Renal cortical epithelial cell (primary cell): ENCODE results near the gene IMPG2. TPM values are rescaled to one million over a fixed set of nuclear protein-coding genes. Genes with fewer than 3 reads are reported as not detected.

ENCODE experiments used
- DNase-seq: peaks from one replicate; pipeline ENCODE4 v3.0.0-alpha.2; 2011; ENCODE audit warnings: low read depth
- total RNA-seq: library from RNA; depleted of rRNA; stranded (reverse); fragments of >200 nt; gene quantifications from 2 replicates; pipeline ENCODE4 v1.2.3, GENCODE V29; 2014

The IMPG2 gene
- total RNA-seq, 1 donor from 2014 or later: 0.35 TPM

DNA sequence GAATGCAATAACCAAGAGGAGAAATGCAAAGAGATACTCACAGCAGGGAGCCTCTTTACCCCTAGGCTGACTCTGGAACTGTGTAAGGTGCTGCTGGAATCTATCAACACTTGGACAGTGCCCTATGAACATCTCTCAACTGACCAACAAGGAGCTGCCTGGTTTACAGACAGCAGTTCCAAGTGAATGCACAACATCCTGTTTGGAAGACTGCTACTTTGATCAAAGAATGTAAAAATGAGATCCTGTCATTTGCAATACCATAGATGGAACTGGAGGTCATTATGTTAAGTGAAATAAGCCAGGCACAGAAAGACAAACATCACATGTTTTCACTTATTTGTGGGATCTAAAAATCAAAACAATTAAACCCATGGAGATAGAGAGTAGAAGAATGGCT lies 136.3 kb downstream of the IMPG2 start:
- peak; percentile 48 for DNase-seq

GRCh38 chr3:101183151-101183550 lies 137.2 kb downstream of the IMPG2 start:
- no peak for DNase-seq

- peak; percentile 71 for DNase-seq
Measured at GRCh38 chr3:101182734-101183133, 137.6 kb downstream of the IMPG2 start.

DNA sequence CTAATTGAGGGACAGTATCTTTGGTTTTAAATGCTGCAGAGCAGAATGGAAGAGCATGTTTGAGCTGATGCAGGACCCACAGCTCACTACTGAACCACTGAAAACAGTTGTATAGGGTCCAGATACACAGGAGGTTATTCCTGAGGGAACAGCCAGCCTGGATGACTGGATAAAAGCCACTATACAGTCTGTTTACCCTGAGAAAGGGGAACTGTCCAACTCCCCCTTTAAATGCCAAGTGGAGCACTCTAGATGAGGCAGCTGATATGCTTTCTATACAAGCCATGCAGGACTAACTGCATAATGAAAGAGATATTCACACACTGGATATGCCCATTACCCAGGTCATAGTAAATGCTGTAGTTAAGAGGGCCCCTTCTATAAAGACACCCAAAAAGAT lies 138.6 kb downstream of the IMPG2 start:
- no peak for DNase-seq

- peak; percentile 51 for DNase-seq
Measured at GRCh38 chr3:101179637-101180036, 140.7 kb downstream of the IMPG2 start.

GRCh38 chr3:101177577-101177976 lies 142.8 kb downstream of the IMPG2 start:
- no peak for DNase-seq

Other genes starting within 250 kb of the IMPG2 start
- gene SENP7, start 192.6 kb upstream of the IMPG2 start, total RNA-seq: 11.1 and 16.4 TPM in 2 replicates
- gene TRMT10C, start 241.3 kb upstream of the IMPG2 start, total RNA-seq: 39.6 and 61.0 TPM in 2 replicates